Adrenal gland (tissue), 5 donors: Measurements from ENCODE around the gene FARS2.

Source experiments
- POLR2A ChIP-seq, 2 donors: fragments of 450-650 bp; IDR thresholded peaks; one replicate each; pipeline ENCODE4 v1.6.1; 2017; ENCODE audit warnings: antibody characterized with exemption in 2 of 2, mild to moderate bottlenecking in 2 of 2, moderate library complexity in 1 of 2
- TF ChIP-seq, protein P1 (sequence below), 6 experiments: fragments of 450-650 bp in 4 of 6; fragments of 200-600 bp in 2 of 6; sonication (generic) in 1 of 6; IDR thresholded peaks; 1 replicate in 5 of 6; 2 replicates in 1 of 6; pipeline versions ENCODE4 v1.5.1 to v1.8.0; 2016 to 2021; ENCODE audit warnings: antibody characterized with exemption in 6 of 6, mild to moderate bottlenecking in 2 of 6, moderate library complexity in 1 of 6
- donor health status: DM: no; HTN: no; CAD: no.

DNA sequence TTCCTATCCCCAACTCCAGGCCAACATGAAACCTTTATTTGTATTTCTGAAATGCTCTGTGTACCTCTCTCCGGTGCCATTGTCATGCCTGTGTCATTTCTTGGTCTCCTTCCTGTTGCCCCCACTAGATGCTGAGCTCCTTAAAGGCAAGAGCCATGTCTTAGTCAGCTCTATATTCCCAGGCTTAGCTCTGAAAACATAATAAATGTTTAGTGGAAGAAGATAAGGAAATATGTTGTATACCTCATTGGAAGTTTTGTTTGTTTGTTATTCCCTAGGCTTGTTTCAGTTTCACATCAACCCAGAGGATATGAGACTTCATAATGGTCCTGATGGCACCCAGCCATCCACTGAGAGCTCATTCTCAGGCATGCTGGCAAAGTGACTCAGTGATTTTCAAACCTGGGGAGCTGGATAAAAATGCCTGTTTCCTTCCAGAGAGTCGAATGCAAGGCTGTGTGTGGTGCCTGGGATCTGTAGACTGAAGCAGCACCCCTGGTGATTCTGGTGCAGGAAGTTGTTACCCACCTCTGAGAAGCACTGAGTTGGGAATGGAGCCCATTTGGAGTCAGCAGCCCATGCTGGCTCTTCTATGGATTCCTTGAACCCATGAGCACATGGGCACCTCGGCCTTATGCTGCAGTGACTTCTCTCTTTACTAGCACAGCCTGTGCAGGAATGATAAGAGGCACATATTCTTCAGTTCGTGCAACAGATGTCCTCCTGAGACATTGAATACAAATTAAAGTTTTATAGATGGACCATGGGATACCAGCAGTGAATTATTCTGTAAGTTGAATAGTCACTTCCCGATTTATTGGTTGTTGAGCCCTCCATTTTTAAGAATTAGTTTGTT lies 205.2 kb downstream of the FARS2 start:
- TF ChIP-seq, protein P1, sequence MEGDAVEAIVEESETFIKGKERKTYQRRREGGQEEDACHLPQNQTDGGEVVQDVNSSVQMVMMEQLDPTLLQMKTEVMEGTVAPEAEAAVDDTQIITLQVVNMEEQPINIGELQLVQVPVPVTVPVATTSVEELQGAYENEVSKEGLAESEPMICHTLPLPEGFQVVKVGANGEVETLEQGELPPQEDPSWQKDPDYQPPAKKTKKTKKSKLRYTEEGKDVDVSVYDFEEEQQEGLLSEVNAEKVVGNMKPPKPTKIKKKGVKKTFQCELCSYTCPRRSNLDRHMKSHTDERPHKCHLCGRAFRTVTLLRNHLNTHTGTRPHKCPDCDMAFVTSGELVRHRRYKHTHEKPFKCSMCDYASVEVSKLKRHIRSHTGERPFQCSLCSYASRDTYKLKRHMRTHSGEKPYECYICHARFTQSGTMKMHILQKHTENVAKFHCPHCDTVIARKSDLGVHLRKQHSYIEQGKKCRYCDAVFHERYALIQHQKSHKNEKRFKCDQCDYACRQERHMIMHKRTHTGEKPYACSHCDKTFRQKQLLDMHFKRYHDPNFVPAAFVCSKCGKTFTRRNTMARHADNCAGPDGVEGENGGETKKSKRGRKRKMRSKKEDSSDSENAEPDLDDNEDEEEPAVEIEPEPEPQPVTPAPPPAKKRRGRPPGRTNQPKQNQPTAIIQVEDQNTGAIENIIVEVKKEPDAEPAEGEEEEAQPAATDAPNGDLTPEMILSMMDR (IDR thresholded peaks at IDR 0.05) = no peak
- TF ChIP-seq POLR2A (IDR thresholded peaks at IDR 0.05) = no peak
